Dermis blood vessel endothelial cell (primary cell): ENCODE data around the gene TIGD1. TPM values are rescaled to one million over a fixed set of nuclear protein-coding genes. Genes with fewer than 3 reads are reported as not detected.

Experiments
- DNase-seq: peaks from one replicate; pipeline ENCODE4 v3.0.0; 2010
- total RNA-seq: library from RNA; depleted of rRNA; stranded (reverse); fragments of >200 nt; gene quantifications from 2 replicates; pipeline ENCODE4 v1.2.3, GENCODE V29; 2014

Gene TIGD1
- total RNA-seq, 1 donor from 2014 or later = 1.5 TPM

DNA sequence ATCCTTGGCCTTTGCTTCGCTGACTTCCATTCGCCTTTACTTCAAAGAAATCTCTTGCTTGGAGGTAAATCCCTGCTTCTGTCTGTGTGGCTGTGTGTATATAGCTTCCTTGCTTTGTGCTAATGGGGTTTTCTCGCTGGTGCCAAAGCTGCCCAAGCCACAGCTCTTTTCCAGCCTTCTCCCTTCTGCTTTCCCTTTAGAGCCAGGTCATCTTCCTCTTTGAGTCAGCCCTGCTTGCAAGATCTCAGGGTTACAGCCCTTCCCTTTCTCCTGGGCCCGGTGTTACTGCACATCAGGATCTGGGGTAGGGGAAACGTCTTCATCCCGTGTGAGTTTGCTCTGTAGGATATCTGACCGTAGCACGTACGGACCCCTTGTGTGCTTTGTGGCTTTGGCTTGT lies 19.2 kb upstream of the TIGD1 start:
- no peak for DNase-seq

DNA sequence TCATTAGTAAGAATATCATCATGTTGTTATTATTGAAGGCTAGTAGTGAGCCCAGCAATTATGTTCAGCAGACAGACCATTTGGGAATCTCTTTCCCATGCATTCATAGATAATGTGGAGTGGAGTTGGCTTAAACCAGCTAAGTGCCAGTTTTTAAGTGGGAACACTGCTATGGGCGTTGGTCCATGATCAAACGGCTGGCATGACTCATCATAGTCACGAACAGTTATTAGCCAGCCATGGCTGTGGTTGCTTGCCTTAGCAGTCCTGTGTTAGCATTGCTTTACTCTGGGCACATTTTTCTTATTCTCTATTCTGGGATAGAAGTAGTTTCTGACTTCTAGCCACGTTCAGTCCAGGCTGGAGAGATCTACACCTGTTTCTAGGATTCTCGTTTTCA lies 17.8 kb upstream of the TIGD1 start:
- DNase-seq = peak; percentile 29

DNA sequence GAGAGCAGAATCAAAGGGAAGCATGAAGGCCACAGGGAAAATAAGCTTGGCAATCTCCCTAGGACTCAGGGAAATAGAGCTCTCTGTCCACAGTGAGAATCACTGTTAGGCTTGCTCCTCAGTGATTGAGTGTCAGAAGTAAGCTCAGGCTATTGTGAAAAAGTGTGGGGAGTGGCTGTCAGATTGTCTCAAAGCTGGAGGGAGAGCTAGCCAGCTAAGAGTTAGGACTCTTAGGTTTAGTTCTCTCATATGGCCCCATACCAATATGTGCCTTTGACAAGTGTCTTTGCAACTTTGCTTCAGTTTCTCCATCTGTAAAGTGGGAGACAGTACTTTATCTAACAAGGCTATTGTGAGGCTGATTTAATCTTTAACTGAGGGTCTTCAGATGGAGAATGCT lies 17.4 kb upstream of the TIGD1 start:
- no peak for DNase-seq

DNA sequence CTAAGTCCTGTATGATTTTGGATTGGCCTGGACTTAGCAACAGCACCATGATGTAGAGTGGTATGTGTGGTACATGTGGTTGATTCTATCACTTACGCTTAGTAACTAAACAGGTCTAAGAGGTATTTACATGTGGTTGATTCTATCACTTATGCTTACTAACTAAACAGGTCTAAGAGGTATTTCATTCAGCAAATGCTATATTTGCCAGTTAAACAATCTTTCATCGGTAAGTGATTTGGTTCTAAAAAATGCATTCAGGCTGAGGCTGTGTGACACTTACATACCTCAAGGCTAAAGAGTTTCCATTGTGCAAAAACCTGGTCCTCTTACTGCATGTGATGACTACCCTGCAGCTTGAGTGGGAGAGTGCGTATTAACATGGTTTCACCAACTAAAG lies 13.2 kb upstream of the TIGD1 start:
- DNase-seq = no peak

DNA sequence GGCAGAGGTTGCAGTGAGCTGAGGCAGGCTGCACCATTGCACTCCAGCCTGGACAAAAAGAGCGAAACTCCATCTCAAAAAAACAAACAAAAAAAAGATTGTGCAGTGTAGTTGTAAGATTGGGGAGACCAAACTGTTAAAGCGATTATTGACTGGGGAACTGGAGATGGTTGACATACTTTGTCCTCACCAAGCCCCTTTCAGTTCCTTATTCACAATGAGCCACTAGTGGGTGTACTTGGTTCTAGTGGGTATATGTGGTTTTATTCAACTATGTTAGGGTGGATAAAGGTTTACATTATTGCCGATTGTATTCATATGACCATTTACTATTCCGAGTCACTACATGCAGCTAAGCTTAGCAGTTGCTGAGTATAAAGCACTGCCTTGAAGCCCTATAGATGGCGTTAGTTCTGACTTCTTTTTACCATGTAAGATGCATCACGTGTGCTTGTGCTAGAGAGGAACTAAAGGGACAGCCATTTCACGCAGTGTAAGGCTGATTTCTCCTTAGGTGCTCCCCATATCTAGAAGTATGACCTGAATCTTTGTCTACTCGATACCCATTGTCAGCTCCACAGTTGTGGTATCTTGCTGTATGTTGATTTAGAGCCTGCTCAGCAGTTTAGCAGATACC lies 12.3 kb upstream of the TIGD1 start:
- DNase-seq = no peak

DNA sequence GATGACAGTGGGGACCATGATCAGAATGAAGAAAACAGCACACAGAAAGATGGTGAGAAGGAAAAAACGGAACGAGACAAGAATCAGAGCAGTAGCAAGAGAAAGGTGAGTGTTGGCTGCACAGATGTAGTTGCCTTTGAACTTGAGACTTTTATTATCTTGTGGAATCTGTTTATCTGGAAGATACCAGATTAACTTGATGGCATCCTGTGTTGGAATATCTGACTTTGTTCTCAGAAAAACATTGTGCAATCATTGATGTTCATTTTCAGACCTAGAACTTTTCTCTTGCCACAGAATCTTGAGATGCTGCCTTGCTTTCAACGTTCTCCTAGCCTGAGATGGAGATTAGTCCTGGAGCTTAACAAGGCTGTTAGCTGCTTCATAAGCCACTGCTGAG lies 6.1 kb upstream of the TIGD1 start:
- DNase-seq = no peak

DNA sequence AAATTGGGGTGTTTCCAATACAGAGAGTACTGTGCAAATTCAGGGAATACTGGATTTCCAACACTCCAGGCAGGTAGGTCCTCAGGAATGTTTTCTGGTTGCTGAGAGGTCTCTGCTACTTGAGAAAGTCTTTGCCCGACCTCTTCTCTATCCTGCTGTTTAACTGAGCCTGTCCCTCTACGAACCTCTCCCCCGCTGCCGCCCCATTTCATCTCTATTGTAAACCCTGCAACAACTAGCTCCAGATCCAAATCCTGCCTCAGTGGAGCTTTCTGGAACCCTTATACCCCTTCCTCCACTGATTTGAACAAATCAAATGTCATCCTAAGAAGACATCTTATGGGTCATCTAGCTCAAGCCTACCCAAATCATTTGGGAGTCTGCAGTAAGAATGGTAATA lies 1.4 kb upstream of the TIGD1 start:
- DNase-seq = no peak

DNA sequence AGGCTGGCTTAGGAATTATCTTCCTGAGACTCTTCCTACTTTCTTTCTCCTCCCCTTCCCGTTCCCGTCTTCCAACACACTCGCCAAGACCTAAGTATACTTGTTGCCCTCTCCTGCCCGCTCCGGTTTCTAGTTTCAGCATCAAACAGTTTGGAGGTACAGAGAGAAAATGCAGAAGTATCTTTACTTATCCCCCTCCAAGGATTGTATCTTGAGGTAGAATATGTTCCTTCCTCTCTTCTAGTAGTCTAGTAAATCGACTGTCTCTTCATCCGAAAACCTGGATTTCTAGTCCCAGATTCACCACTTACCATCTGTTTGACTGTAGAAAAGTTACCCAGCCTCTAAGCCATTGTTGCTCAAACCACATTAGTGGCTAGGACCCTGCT lies 887 bp upstream of the TIGD1 start:
- DNase-seq = no peak

DNA sequence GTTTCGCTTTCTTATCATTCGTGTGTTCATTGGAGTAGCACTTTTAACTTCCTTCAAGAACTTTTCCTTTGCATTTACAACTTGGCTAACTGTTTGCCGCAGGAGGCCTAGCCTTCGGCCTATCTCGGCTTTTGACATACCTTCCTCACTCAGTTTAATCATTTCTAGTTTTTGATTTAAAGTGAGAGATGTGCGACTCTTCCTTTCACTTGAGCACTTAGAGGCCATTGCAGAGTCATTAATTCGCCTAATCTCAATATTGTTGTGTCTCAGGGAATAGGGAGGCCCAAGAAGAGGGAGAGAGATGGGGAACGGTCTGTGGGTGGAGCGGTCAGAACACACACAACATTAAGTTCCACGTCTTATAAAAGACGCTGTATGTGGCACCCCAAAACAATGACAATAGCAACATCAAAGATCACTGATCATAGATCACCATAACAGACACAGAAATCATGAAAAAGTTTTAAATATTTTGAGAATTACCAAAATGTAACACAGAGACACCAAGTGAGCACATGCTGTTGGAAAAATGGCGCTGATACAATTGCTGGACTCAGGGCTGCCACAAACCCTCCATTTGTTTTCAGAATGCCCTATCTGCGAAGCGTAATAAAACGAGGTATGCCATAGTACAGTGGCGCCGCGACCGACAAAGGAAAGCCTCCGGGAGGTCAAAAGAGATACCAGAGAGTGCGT lies 553 bp downstream of the TIGD1 start:
- no peak for DNase-seq

DNA sequence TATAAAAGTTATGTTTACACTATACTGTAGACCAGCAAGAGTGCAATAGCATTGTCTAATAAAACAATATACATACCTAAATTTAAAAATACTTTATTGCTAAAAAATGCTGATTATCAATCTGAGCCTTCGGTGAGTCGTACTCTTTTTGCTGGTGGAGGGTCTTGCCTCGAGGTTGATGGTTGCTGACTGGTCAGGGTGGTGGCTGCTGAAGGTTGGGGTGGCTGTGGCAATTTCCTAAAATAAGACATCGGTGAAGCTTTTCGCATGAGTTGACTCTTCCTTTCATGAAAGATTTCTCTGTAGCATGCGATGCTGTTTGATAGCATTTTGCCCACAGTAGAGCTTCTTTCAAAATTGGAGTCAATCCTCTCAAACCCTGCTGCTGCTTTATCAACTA lies 2.4 kb downstream of the TIGD1 start:
- no peak for DNase-seq

DNA sequence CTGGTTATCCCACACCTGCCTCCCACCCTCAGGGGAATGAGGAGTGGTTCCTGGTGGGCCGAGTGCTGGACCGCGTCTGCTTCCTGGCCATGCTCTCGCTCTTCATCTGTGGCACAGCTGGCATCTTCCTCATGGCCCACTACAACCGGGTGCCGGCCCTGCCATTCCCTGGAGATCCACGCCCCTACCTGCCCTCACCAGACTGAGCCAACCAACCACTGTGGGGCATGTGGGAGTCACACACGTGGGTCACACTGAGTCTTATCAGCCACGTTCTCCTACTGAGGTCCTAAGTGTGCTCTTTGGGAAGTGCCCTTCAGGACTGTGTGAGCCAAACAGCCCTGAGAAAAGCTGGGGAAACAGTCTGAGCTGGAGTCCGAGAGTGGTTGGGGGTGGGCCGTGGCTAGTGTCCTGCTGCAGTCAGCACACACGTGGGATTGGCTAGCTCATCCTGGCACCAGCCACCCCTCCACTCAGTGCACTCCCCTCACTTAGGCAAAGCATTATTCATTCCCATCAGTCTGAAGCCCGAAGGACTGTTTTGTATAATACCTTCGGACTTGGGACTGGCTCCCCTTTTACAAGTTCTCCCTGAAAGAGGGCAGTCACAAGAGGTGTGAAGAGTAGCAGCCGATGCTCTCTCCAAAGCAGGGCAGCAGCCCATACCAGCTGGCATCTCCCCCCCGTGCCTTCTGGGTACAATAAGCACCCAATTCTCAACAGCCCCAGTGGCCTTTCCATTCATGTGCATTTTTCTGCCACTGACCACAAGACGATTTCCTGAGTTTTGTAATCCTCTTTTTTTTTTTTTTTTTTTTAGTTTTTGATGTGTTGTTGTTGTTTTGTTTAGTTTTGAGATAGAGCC lies 4.6 kb downstream of the TIGD1 start:
- no peak for DNase-seq

DNA sequence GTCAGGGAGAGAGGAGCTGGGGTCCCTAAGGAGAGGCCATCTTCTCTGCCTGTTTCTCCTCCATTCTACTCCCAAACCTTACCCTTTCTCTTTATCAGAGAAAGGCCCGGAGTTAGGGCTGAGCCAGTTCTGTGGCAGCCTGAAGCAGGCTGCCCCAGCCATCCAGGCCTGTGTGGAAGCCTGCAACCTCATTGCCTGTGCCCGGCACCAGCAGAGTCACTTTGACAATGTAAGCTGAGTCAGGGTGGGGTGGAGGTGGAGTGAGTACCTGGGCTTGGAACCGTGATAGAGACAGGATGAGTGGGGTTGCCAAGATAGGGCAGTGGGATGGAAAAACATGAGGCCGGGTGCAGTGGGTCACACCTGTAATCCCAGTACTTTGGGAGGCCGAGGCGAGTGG lies 5.7 kb downstream of the TIGD1 start:
- DNase-seq = no peak

DNA sequence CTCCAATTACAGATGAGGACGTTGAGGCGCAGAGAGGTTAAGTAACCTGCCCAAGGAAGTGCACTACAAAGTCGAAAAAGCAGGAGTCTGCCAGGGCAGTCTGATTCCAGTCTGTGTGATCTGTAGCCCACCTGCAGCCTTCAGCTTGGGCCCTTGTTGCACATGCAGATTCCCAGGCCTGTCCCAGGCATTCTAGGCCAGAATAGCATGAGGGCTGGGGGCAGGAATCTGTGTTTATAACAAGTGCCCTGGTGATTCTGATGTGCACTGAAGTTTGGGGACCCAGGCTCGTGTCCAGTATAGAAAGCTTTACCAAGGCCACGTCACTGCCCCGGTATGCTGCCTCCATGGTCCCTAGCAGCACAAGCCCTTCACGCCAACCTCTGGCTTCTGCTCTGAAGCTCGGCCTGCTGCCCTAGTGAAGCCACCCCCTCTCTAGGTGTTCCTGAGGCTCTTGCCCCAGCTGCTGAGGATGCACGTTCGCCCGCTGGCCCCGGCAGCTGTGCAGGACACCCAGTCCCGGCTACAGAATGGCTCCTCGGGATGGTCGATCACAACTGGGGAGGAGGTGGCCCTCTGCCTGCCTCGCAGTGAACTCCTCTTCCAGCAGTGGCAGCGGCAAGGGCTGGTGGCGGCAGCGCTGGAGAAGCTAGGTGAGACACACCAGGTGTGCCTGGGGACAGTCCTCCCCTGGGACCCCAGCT lies 6.3 kb downstream of the TIGD1 start:
- DNase-seq = no peak

DNA sequence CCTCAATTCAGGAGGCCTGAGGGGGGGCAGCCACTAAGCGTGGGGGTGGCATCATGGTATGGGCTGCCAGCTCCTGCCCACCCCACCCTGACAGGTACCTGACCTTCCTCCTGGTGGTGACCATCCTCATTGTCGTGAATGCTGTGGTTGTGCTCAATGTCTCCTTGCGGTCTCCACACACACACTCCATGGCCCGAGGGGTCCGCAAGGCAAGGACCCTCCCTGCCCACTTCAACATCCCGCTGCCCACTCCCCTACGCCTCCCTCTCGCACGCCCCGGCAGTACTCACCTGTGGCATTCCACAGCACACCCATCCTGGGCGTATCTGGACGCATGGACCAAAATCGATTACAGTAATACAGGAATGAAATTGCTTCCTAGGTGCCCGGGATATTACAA lies 6.9 kb downstream of the TIGD1 start:
- DNase-seq = no peak

DNA sequence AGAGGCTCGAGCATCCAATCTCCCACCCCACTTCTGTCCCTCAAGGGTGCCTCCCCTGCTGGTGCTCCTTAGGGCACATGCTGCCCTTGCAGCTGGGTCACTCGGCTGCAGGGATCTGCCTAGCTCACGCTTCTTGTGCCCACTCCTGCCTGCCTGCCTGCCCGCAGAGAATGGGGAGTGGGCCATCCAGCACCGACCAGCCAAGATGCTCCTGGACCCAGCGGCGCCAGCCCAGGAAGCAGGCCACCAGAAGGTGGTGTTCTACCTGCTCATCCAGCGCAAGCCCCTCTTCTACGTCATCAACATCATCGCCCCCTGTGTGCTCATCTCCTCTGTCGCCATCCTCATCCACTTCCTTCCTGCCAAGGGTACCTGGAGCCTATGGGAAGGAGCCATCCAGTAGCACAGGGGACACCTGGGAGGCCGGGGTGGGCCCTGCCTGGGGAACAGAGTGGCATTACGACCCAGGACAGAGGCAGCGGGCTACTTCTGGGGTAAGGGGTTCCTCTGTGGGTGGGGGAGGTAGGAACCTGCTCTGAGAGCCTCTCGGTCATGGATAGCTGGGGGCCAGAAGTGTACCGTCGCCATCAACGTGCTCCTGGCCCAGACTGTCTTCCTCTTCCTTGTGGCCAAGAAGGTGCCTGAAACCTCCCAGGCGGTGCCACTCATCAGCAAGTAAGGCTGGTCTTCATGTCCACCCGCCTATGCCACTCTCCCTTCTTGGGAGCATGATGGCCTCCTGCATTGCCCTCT lies 7.5 kb downstream of the TIGD1 start:
- no peak for DNase-seq

DNA sequence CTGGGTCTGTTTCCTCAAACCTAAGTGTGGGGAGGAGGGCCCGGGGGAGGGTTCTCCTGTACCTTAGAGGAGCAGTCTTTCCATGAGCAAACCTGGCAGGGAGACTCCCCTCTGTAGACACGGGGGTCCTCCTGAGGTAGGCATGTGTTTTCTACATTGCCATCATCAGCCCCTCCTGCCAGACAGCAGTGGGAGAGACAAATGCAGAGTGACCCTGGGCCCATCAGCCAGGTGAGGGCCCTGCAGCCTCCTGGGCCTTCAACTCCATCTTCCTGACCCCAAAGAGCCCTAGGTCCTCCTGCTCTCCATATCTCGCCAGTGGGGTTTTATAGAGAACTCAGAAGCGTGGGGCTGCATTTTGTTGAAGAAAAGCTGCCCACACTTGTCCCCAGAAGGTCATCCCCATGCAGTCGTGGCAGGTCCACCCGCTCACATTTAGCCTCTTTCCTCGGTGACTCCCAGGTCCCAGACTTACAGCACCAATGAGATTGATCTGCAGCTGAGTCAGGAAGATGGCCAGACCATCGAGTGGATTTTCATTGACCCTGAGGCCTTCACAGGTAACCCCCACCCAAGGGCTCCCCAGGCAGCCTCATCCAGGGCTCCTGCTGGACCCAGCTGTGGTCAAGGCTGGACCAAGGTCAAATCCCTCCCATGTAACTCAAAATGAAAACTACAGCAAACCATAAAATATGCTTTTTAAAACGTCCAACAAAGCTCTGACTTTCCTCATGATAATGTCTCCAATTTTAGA lies 8.2 kb downstream of the TIGD1 start:
- no peak for DNase-seq

DNA sequence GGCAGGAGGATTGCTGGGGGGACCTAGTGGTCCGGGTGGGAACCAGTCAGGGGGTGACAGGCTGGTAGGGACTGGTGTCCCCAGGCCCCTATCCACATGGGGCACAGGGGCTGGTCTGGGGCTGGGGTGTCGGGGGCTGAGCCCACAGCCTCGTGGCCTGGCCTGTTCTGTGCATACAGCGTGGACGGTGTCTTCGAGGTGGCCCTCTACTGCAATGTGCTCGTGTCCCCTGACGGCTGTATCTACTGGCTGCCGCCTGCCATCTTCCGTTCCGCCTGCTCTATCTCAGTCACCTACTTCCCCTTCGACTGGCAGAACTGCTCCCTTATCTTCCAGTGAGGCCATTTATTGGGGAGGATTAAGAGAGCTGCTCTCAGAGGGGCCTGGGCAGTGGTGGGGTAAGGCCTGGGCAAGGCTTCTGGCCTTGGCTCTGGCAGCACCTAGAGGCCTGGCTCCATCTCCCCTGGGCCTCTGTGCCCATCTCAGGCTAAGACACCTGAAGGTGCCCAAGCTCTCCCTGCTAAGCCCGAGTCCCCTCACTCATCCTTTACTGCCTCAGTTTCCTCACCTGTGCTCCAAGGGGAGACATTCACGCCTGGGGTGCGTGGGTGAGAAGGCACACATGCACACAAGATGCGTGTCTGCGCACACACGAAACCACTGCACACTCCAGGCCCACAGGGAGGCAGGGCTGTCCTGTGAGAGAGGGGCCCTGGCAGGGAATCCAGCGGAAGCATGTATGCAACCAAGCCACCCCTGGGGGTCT lies 9.0 kb downstream of the TIGD1 start:
- no peak for DNase-seq

DNA sequence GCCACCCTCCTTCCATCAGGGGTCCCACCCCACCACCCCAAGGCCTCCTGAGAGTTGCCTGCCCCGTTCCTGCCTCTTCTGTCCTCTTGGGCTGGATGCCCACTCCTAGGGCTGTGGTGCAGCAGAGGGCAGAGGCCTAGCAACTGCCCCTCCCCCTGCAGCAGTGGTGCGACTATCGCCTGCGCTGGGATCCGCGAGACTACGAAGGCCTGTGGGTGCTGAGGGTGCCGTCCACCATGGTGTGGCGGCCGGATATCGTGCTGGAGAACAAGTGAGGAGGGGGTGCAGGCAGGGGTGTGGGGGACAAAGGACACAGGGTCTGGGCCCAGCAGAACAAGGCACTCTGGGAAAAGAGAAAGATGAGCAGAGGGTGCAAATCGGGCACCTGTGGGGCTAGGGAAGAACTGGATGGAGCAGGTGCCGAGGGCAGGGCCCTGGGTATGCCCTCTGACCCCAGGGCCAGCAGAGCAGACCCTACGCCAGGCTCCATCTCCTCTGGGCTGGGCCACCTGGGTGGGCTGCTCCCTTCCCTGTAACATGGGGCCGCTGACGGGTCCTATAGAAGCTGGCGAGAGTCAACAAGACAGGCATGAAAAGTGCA lies 9.8 kb downstream of the TIGD1 start:
- no peak for DNase-seq

DNA sequence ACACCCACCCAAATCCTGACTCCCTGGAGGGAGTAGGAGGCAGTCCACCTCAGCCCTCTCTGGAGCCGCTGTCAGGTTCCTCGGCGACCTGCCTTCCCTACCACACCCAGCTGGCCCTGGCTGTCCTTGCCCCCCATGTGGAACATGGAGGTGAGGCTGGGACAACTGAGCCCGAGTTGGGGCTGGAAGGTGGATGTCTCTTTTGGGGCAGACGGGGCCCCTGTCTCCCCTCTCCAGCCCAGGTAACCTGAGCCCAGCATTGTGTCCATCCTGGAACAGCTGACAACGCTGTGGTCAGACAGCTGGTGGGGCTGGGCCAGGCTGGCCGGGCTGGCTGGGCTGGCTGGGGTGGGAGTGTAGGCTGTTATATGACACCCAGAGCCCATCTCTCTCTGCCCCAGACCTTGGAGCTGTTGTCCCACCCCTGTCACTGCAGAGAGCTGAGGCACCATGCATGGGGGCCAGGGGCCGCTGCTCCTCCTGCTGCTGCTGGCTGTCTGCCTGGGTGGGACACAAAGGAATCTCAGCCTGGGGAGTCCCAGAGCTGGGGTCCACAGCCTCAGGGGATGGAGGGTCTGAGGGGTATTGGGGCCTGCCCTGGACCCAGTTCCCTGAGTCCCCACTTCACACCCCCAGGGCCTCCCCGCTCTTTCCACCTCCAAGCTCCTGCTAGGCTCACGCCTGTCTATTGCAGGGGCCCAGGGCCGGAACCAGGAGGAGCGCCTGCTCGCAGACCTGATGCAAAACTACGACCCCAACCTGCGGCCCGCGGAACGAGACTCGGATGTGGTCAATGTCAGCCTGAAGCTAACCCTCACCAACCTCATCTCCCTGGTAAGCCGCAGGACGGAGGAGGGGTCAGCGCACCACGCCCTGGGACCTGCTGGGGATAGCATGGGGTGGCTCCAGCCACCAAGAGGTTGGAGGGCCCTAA lies 10.8 kb downstream of the TIGD1 start, which contains the start of gene CHRNG:
Gene CHRNG (plus strand): TSS at position 395 of the 934 bp plus-strand sequence. CDS start 56 bp downstream, at position 451.
- no peak for DNase-seq
